ENCODE results near the gene AIFM3.

GRCh38 chr22:20931126-20931654, 35.9 kb upstream of the AIFM3 start:
- TF ChIP-seq CTCF (IDR thresholded peaks at IDR 0.05) (no peak), POLR2A (IDR thresholded peaks at IDR 0.05) (no peak)

Measured in transverse colon (tissue), 3 donors.